Gastroesophageal sphincter (tissue), 4 donors: ENCODE measurements around the gene SH3RF1. TPM values are rescaled to one million over a fixed set of nuclear protein-coding genes. Genes with fewer than 3 reads are reported as not detected.
A peak's percentile ranks its signal among the peaks of the same experiment; 100 is the strongest.
"Not testable (repeated sequence)": the region's sequence is repeated elsewhere in the genome, so short reads cannot be mapped to it uniquely, and the experiment has no call there.

Source experiments
- ATAC-seq: fragments of 150-250 bp; one replicate; pipeline ENCODE4 v1.9.1; 2016; ENCODE audit warnings: mild to moderate bottlenecking, moderate library complexity
- H3K27ac ChIP-seq, 4 donors: fragments of 200-600 bp; sonication (generic) in 3 of 4; 1 replicate in 3 of 4; 2 replicates in 1 of 4; pipeline ENCODE4 v1.5.1; 2016 to 2019
- H3K27me3 ChIP-seq: fragments of 200-600 bp; sonication (generic); one replicate; pipeline ENCODE4 v1.5.1; 2019
- H3K36me3 ChIP-seq, 2 donors: fragments of 200-600 bp; sonication (generic); one replicate each; pipeline ENCODE4 v1.5.1; 2019; ENCODE audit warnings: control low read depth in 1 of 2
- H3K4me1 ChIP-seq, 3 donors: fragments of 200-600 bp; sonication (generic); 1 replicate in 2 of 3; 2 replicates in 1 of 3; pipeline ENCODE4 v1.5.1; 2016 to 2019; ENCODE audit warnings: control low read depth in 2 of 3
- H3K4me3 ChIP-seq, 2 donors: fragments of 200-600 bp; sonication (generic); one replicate each; pipeline ENCODE4 v1.5.1; 2019; ENCODE audit warnings: mild to moderate bottlenecking in 1 of 2, moderate library complexity in 1 of 2
- H3K9me3 ChIP-seq, 3 donors: fragments of 200-600 bp; sonication (generic); one replicate each; pipeline ENCODE4 v1.5.1; 2017 to 2019; ENCODE audit warnings: control low read depth in 2 of 3
- CTCF ChIP-seq, 4 experiments: fragments of 200-600 bp in 2 of 4; fragments of 450-650 bp in 2 of 4; sonication (generic) in 1 of 4; IDR thresholded peaks; one replicate each; pipeline ENCODE4 v1.5.1; 2017 to 2019; ENCODE audit warnings: antibody characterized with exemption in 4 of 4, mild to moderate bottlenecking in 2 of 4, moderate library complexity in 2 of 4
- EP300 ChIP-seq: sonication (generic); formaldehyde crosslinking; IDR thresholded peaks from one replicate; pipeline ENCODE4 v1.6.1; 2017; ENCODE audit warnings: antibody characterized with exemption, mild to moderate bottlenecking
- POLR2A ChIP-seq, 2 donors: fragments of 450-650 bp; IDR thresholded peaks; one replicate each; pipeline ENCODE4 v1.6.1; 2017; ENCODE audit warnings: antibody characterized with exemption in 2 of 2, mild to moderate bottlenecking in 2 of 2, moderate library complexity in 1 of 2
- POLR2AphosphoS5 ChIP-seq: sonication (generic); formaldehyde crosslinking; IDR thresholded peaks from one replicate; pipeline ENCODE4 v1.6.1; 2017; ENCODE audit warnings: antibody characterized with exemption
- WGBS, 2 donors: methylation state at CpG; one replicate each; pipeline ENCODE4 v1.1.5; 2018; ENCODE audit warnings: low coverage in 1 of 2; 5-methylcytosine and 5-hydroxymethylcytosine counted together
- total RNA-seq, 4 donors: library from RNA; depleted of rRNA; stranded (reverse); fragments of >200 nt; gene quantifications; one replicate each; pipeline ENCODE4 v1.1.0, GENCODE V29; 2016

Gene SH3RF1
- total RNA-seq, 4 donors from 2014 or later, result 9.2 to 17.6 (median 13.3) TPM

GRCh38 chr4:169179609-169180521 lies 90.9 kb downstream of the SH3RF1 start:
- TF ChIP-seq CTCF (IDR thresholded peaks at IDR 0.05) (no peak), POLR2A (IDR thresholded peaks at IDR 0.05) (no peak), POLR2AphosphoS5 (no peak), EP300 (no peak)
- 32 to 35% methylated on average over 11 to 13 of the region's 13 CpGs for WGBS, 2 donors
- no peak for ATAC-seq
- Histone ChIP-seq H3K36me3 (no peaks in the 10 kb centered on the region), H3K9me3 (no peaks in the 10 kb centered on the region), H3K4me1 (peaks cover 0 to 25% (median 3%) of the 10 kb centered on the region in 3 donors), H3K4me3 (no peak overlapping the region), H3K27ac (peak overlapping the region in 1 of 4 donors; percentile 10), H3K27me3 (no peaks in the 10 kb centered on the region)

GRCh38 chr4:169178092-169178491 lies 92.7 kb downstream of the SH3RF1 start:
- peaks cover 0 to 19% (median 3%) of the 10 kb centered on the region in 3 donors for H3K4me1 ChIP-seq
- not testable (repeated sequence) for ATAC-seq, H3K36me3 ChIP-seq, H3K27me3 ChIP-seq, H3K9me3 ChIP-seq, H3K27ac ChIP-seq, H3K4me3 ChIP-seq
- WGBS, 2 donors, result 100% methylated on average over 1 to 4 of the region's 4 CpGs

- 75% methylated on average over 3 of the region's 3 CpGs; no CpG with 5 or more reads in 1 of the 2 donors for WGBS, 2 donors
- H3K27me3 ChIP-seq, result no peaks in the 10 kb centered on the region
- TF ChIP-seq CTCF (IDR thresholded peaks at IDR 0.05) (no peak), POLR2A (IDR thresholded peaks at IDR 0.05) (no peak), POLR2AphosphoS5 (no peak), EP300 (no peak)
- H3K9me3 ChIP-seq, result no peaks in the 10 kb centered on the region
- no peak for ATAC-seq
- H3K4me3 ChIP-seq, result no peak overlapping the region
- H3K27ac ChIP-seq, result no peak overlapping the region
- no peaks in the 10 kb centered on the region for H3K36me3 ChIP-seq
- H3K4me1 ChIP-seq, result peaks cover 0 to 22% (median 3%) of the 10 kb centered on the region in 3 donors
Measured at GRCh38 chr4:169175476-169175875, 95.3 kb downstream of the SH3RF1 start.

- ATAC-seq, result no peak
- Histone ChIP-seq H3K4me1 (peaks cover 0 to 18% (median 0%) of the 10 kb centered on the region in 3 donors), H3K4me3 (no peak overlapping the region), H3K27ac (no peak overlapping the region), H3K36me3 (no peaks in the 10 kb centered on the region), H3K9me3 (no peaks in the 10 kb centered on the region), H3K27me3 (no peaks in the 10 kb centered on the region)
- TF ChIP-seq POLR2AphosphoS5 (no peak), POLR2A (IDR thresholded peaks at IDR 0.05) (no peak), CTCF (IDR thresholded peaks at IDR 0.05) (no peak), EP300 (no peak)
- 88 to 98% methylated on average over 4 of the region's 4 CpGs for whole genome bisulfite sequencing, 2 donors
Measured at GRCh38 chr4:169175035-169175434, 95.7 kb downstream of the SH3RF1 start.

GRCh38 chr4:169174247-169174646 lies 96.5 kb downstream of the SH3RF1 start:
- no peak overlapping the region for H3K4me3 ChIP-seq
- peaks cover 0 to 11% (median 0%) of the 10 kb centered on the region in 3 donors for H3K4me1 ChIP-seq
- WGBS, 2 donors, result 93% methylated on average over 3 of the region's 3 CpGs; no CpG with 5 or more reads in 1 of the 2 donors
- H3K27me3 ChIP-seq, result no peaks in the 10 kb centered on the region
- no peaks in the 10 kb centered on the region for H3K9me3 ChIP-seq
- no peak for ATAC-seq
- H3K36me3 ChIP-seq, result no peaks in the 10 kb centered on the region
- H3K27ac ChIP-seq, result no peak overlapping the region
- TF ChIP-seq POLR2A (IDR thresholded peaks at IDR 0.05) (no peak), EP300 (no peak), POLR2AphosphoS5 (no peak), CTCF (IDR thresholded peaks at IDR 0.05) (no peak)
